ENCODE data around the gene BHLHE23.

Gene BHLHE23

GRCh38 chr20:63017076-63017825, 10.5 kb upstream of the BHLHE23 start:
- no peak for DNase-seq (ENCODE audit: low read depth in 2 of 2)
- TF ChIP-seq CTCF (IDR thresholded peaks at IDR 0.05; ENCODE audit: low read depth, low read length) = no peak
- H3K4me3 ChIP-seq (replicated peaks in 1 of 2; ENCODE audit: low read depth in 2 of 2, low read length in 2 of 2) = no peak overlapping the region

GRCh38 chr20:63016514-63017075, 9.8 kb upstream of the BHLHE23 start:
- no peak overlapping the region for H3K4me3 ChIP-seq (replicated peaks in 1 of 2; ENCODE audit: low read depth in 2 of 2, low read length in 2 of 2)
- no peak for TF ChIP-seq CTCF (IDR thresholded peaks at IDR 0.05; ENCODE audit: low read depth, low read length)
- DNase-seq (ENCODE audit: low read depth in 2 of 2) = no peak

GRCh38 chr20:63015662-63016361, 9.0 kb upstream of the BHLHE23 start:
- no peak for TF ChIP-seq CTCF (IDR thresholded peaks at IDR 0.05; ENCODE audit: low read depth, low read length)
- DNase-seq (ENCODE audit: low read depth in 2 of 2) = no peak
- no peak overlapping the region for H3K4me3 ChIP-seq (replicated peaks in 1 of 2; ENCODE audit: low read depth in 2 of 2, low read length in 2 of 2)

GRCh38 chr20:63015147-63015661, 8.4 kb upstream of the BHLHE23 start:
- no peak overlapping the region for H3K4me3 ChIP-seq (replicated peaks in 1 of 2; ENCODE audit: low read depth in 2 of 2, low read length in 2 of 2)
- TF ChIP-seq CTCF (IDR thresholded peaks at IDR 0.05; ENCODE audit: low read depth, low read length) = no peak
- DNase-seq (ENCODE audit: low read depth in 2 of 2) = no peak

- peak in 1 of 2 donors; percentile 25 for DNase-seq (ENCODE audit: low read depth in 2 of 2)
Observed at GRCh38 chr20:63014710-63015109, 7.9 kb upstream of the BHLHE23 start.

GRCh38 chr20:63014287-63014686, 7.5 kb upstream of the BHLHE23 start:
- no peak for DNase-seq (ENCODE audit: low read depth in 2 of 2)
- TF ChIP-seq CTCF (IDR thresholded peaks at IDR 0.05; ENCODE audit: low read depth, low read length) = no peak
- H3K4me3 ChIP-seq (replicated peaks in 1 of 2; ENCODE audit: low read depth in 2 of 2, low read length in 2 of 2) = no peak overlapping the region

More at GRCh38 chr20:63014710-63015109, 7.9 kb upstream of the BHLHE23 start:
- no peak for TF ChIP-seq CTCF (IDR thresholded peaks at IDR 0.05; ENCODE audit: low read depth, low read length)
- H3K4me3 ChIP-seq (replicated peaks in 1 of 2; ENCODE audit: low read depth in 2 of 2, low read length in 2 of 2) = no peak overlapping the region
